ENCODE measurements around the gene ATP13A2. TPM values are rescaled to one million over a fixed set of nuclear protein-coding genes. Genes with fewer than 3 reads are reported as not detected.

ATP13A2 gene
- total and polyA plus RNA-seq, 2 donors (not counting 1 experiment from before 2014, with no cell fraction given) = 41.6 to 51.8 TPM

DNA sequence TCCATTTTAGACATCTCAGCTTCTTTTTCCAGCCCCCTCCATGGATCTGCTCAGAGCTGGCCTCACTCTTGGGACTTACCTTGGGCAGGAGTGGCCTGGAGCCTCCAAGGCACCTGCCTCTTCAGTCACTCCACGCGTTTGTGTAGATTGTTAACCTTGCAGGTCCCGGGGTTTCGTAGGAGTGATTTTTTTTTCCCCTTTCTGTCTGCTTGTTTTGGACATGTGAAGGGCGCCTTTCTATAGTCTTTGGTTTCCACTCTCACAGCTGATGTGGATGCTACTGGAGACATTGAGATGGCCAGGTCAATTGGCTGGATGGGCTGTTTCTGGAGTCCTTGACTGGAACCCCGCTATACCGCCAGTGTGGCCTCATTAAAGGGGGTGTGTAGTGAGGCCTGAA lies 44.1 kb upstream of the ATP13A2 start:
- no peaks in the 10 kb centered on the region for H4K20me1 ChIP-seq (ENCODE audit: control insufficient read depth, insufficient read depth, low read length, poor library complexity, severe bottlenecking)
- 100% methylated on average over 4 of the region's 7 CpGs for WGBS (ENCODE audit: insufficient coverage)
- intact Hi-C loops (cut with micrococcal nuclease) = loop anchor here (2.0 kb wide), 1 partner anchor 63 kb away; the partner anchor contains the start of gene PADI2
- peaks cover 6% of the 10 kb centered on the region for H3K27me3 Mint-ChIP-seq
- ATAC-seq (ENCODE audit: low read depth) (no peak), DNase-seq (no peak)
- peaks cover 17 to 23% of the 10 kb centered on the region in 2 donors for H3K4me1 ChIP-seq (ENCODE audit: control insufficient read depth in 2 of 2, insufficient read depth in 2 of 2, low read length in 2 of 2)
- H2AFZ ChIP-seq (ENCODE audit: insufficient read depth, low read depth, low read length, poor library complexity, severe bottlenecking) = no peak overlapping the region
- H3K27ac ChIP-seq (ENCODE audit: low read length in 2 of 2) = no peak overlapping the region
- no peak overlapping the region for H3K4me2 ChIP-seq (replicated peaks; ENCODE audit: low read depth, low read length, poor library complexity, severe bottlenecking)
- peaks cover 42% of the 10 kb centered on the region for H3K4me1 Mint-ChIP-seq
- H3K4me3 Mint-ChIP-seq = peak overlapping the region; percentile 60
- no peaks in the 10 kb centered on the region for H3K9me3 Mint-ChIP-seq (ENCODE audit: insufficient read depth)
- H3K9ac ChIP-seq (ENCODE audit: low read length) = no peak overlapping the region
- ChIA-PET CTCF (interaction anchor here (0.6 kb wide), 2 partner anchors 276 to 280 kb away, joined by 3 read pairs; no protein-coding TSS in a partner anchor), POLR2A (no interaction called here)
- H3K79me2 ChIP-seq (ENCODE audit: control insufficient read depth, insufficient read depth, low read length) = peaks cover 35% of the 10 kb centered on the region
- no peak overlapping the region for H3K4me3 ChIP-seq (ENCODE audit: control extremely low read depth in 1 of 5, extremely low read depth in 1 of 5, insufficient read depth in 1 of 5, low read depth in 2 of 5, low read length in 4 of 5)
- no peaks in the 10 kb centered on the region for H3K27me3 ChIP-seq (replicated peaks in 1 of 4; ENCODE audit: control extremely low read depth in 1 of 4, control insufficient read depth in 3 of 4, insufficient read depth in 4 of 4, low read length in 3 of 4)
- TF ChIP-seq, protein P1, sequence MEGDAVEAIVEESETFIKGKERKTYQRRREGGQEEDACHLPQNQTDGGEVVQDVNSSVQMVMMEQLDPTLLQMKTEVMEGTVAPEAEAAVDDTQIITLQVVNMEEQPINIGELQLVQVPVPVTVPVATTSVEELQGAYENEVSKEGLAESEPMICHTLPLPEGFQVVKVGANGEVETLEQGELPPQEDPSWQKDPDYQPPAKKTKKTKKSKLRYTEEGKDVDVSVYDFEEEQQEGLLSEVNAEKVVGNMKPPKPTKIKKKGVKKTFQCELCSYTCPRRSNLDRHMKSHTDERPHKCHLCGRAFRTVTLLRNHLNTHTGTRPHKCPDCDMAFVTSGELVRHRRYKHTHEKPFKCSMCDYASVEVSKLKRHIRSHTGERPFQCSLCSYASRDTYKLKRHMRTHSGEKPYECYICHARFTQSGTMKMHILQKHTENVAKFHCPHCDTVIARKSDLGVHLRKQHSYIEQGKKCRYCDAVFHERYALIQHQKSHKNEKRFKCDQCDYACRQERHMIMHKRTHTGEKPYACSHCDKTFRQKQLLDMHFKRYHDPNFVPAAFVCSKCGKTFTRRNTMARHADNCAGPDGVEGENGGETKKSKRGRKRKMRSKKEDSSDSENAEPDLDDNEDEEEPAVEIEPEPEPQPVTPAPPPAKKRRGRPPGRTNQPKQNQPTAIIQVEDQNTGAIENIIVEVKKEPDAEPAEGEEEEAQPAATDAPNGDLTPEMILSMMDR (IDR thresholded peaks at IDR 0.05) = no peak
- TF ChIP-seq EZH2 (IDR thresholded peaks at IDR 0.05; ENCODE audit: borderline replicate concordance, insufficient read depth, low read depth, low read length, poor library complexity, severe bottlenecking) = no peak
- peaks cover 0 to 3% of the 10 kb centered on the region in 2 experiments for H3K36me3 ChIP-seq (replicated peaks in 1 of 2; ENCODE audit: control extremely low read depth in 1 of 2, control insufficient read depth in 1 of 2, extremely low read depth in 1 of 2, insufficient read depth in 2 of 2, low read length in 1 of 2)
- H3K9me3 ChIP-seq (ENCODE audit: control extremely low read depth in 1 of 3, control insufficient read depth in 2 of 3, insufficient read depth in 1 of 3, low read length in 2 of 3) = no peaks in the 10 kb centered on the region
- no peak overlapping the region for H3K27ac Mint-ChIP-seq

DNA sequence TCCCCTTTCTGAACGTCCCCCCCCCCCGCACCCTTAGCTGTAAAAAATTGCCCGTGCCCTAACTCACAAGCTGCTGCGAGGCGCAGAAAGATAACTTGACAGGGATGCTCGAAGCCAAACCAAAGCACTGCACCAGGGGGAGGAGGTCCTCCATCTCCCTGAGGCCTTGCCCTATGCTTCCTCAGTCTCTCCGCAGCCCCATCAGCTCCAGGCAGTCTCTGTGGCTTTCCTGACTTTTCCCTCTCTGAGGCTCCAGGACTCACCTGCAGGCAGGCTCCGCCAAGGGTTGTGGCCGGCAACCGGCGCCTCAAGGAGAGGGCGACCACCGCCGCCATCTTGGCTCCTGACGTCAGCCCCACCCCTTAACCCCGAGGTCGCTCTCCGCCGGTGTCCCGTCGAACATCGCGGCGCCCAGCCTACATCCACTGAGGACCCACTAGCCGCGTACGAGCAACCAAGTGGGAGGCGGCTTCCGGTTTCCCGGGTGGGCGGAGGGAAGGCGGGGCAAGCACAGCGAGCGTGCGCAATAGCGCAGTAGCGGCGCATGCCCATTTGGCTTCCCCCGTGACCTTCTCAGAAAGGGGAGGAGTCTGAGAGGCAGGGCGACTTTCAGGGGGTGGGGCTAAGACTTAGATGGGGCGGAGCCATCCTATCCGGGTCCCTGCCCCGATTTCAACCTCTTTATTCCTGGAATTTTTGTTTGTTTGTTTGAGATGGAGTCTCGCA lies 42.1 kb upstream of the ATP13A2 start, which contains the start of gene SDHB:
SDHB (minus strand) TSS at position 348 of the 726 bp plus-strand sequence; CDS start at position 335, 13 bp downstream.
- intact Hi-C loops (cut with micrococcal nuclease) = loop anchor here (1.0 to 2.0 kb wide), 4 partner anchors 43 to 385 kb away; partner anchors contain the start of genes ATP13A2, PADI2 and RCC2
- TF ChIP-seq EZH2 (IDR thresholded peaks at IDR 0.05; ENCODE audit: borderline replicate concordance, insufficient read depth, low read depth, low read length, poor library complexity, severe bottlenecking) = no peak
- TF ChIP-seq, protein P1 (IDR thresholded peaks at IDR 0.05) = no peak
- Histone ChIP-seq H2AFZ (ENCODE audit: insufficient read depth, low read depth, low read length, poor library complexity, severe bottlenecking) (peak within 1 kb of the TSS; percentile 80), H3K9me3 (ENCODE audit: control extremely low read depth in 1 of 3, control insufficient read depth in 2 of 3, insufficient read depth in 1 of 3, low read length in 2 of 3) (no peaks in the 10 kb centered on the region), H3K9ac (ENCODE audit: low read length) (peak within 1 kb of the TSS; percentile 78), H3K79me2 (ENCODE audit: control insufficient read depth, insufficient read depth, low read length) (peaks cover 55% of the 10 kb centered on the region), H4K20me1 (ENCODE audit: control insufficient read depth, insufficient read depth, low read length, poor library complexity, severe bottlenecking) (peaks cover 4% of the 10 kb centered on the region), H3K4me1 (ENCODE audit: control insufficient read depth in 2 of 2, insufficient read depth in 2 of 2, low read length in 2 of 2) (peaks cover 12 to 13% of the 10 kb centered on the region in 2 donors), H3K27ac (ENCODE audit: low read length in 2 of 2) (peak within 1 kb of the TSS; percentile 58 to 83), H3K36me3 (replicated peaks in 1 of 2; ENCODE audit: control extremely low read depth in 1 of 2, control insufficient read depth in 1 of 2, extremely low read depth in 1 of 2, insufficient read depth in 2 of 2, low read length in 1 of 2) (peaks cover 2 to 16% of the 10 kb centered on the region in 2 experiments), H3K4me2 (replicated peaks; ENCODE audit: low read depth, low read length, poor library complexity, severe bottlenecking) (peak within 1 kb of the TSS; percentile 83), H3K27me3 (replicated peaks in 1 of 4; ENCODE audit: control extremely low read depth in 1 of 4, control insufficient read depth in 3 of 4, insufficient read depth in 4 of 4, low read length in 3 of 4) (no peaks in the 10 kb centered on the region), H3K4me3 (ENCODE audit: control extremely low read depth in 1 of 5, extremely low read depth in 1 of 5, insufficient read depth in 1 of 5, low read depth in 2 of 5, low read length in 4 of 5) (peak within 1 kb of the TSS; percentile 61 to 90 (median 81))
- DNase-seq (peak; percentile 99), ATAC-seq (ENCODE audit: low read depth) (peak; percentile 97)
- Mint-ChIP-seq H3K4me3 (peak within 1 kb of the TSS; percentile 99), H3K9me3 (ENCODE audit: insufficient read depth) (no peaks in the 10 kb centered on the region), H3K27ac (peak within 1 kb of the TSS; percentile 97), H3K27me3 (peaks cover 6% of the 10 kb centered on the region), H3K4me1 (peaks cover 30% of the 10 kb centered on the region)
- POLR2A ChIA-PET = interaction anchor here (0.7 kb wide), 1 partner anchor 76 kb away, joined by 3 read pairs; no protein-coding TSS in a partner anchor
- 0% methylated on average over 41 of the region's 44 CpGs for WGBS (ENCODE audit: insufficient coverage)
- CTCF ChIA-PET = no interaction called here

All from B cell (primary cell).